ENCODE data around the gene RNASEL. TPM values are rescaled to one million over a fixed set of nuclear protein-coding genes. Genes with fewer than 3 reads are reported as not detected.

Gene RNASEL
- total and polyA plus RNA-seq, 2 donors (not counting 1 experiment from before 2014, with no cell fraction given) = 6.9 to 18.1 TPM

DNA sequence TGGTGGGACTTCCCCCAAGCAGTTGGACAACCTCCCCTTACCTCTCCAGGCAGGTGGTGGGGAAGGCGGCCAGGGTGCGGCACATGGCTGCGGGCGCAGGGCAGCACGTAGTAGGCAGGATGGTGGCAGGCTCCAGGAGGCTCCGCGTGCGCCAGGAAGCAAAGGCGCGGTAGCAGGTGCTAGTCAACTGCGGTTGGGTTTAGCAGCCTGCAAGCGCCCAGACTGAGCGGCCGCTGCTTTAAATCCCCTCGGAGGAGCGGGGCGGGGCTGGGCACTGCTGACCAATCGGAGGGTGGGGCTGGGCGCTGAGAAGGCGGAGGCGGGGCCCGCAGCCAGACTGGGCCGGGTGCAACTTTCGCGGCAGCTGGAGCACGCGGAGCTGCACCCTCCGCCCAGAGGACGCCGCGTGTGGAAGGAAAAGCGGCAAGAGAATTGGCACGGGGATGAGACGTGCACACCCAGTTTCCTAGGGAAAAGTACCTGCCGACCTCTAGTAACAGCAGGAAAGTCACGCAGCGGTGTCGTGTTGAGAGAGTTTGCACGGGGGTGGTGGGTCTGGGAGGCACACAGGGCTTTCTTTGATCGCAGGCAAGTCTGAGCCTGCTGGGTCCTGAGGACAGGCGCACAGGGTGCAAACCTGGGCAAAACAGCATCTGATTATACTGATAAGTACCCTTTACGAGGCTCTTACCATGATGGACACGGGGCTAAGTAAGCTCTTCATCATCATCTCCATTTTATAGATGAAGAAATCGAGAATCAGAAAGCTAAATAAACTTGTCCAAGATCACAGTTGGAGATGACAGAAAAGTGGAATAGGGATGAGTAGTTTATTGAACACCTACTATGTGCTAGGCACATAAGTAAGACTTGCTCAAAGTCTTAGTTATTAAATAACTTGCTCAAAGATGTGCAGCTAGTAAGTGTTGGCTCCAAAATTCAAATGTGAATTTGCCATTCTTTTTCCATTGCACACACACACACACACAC lies 15.4 kb upstream of the RNASEL start, which contains the start of gene RGS16:
Gene RGS16 (minus strand): TSS at position 215 of the 990 bp plus-strand sequence. CDS start 130 bp downstream, at position 85.
- peak; percentile 98 for ATAC-seq (ENCODE audit: low read depth)
- intact Hi-C loops (cut with micrococcal nuclease) = loop anchor here (1.0 to 5.0 kb wide), 5 partner anchors 11 to 418 kb away; partner anchors contain the start of genes DHX9, GLUL, LAMC1 and NPL
- no peaks in the 10 kb centered on the region for H3K27me3 Mint-ChIP-seq
- H3K36me3 ChIP-seq (replicated peaks in 1 of 2; ENCODE audit: control extremely low read depth in 1 of 2, control insufficient read depth in 1 of 2, extremely low read depth in 1 of 2, insufficient read depth in 2 of 2, low read length in 1 of 2) = no peaks in the 10 kb centered on the region
- H2AFZ ChIP-seq (ENCODE audit: insufficient read depth, low read depth, low read length, poor library complexity, severe bottlenecking) = peak within 1 kb of the TSS; percentile 80
- WGBS (ENCODE audit: insufficient coverage) = under 1% methylated on average over 40 of the region's 44 CpGs
- H3K4me3 ChIP-seq (ENCODE audit: control extremely low read depth in 1 of 5, extremely low read depth in 1 of 5, insufficient read depth in 1 of 5, low read depth in 2 of 5, low read length in 4 of 5) = peak within 1 kb of the TSS in 4 of 5 experiments; percentile 47 to 67 (median 59)
- peaks cover 26 to 29% of the 10 kb centered on the region in 2 donors for H3K4me1 ChIP-seq (ENCODE audit: control insufficient read depth in 2 of 2, insufficient read depth in 2 of 2, low read length in 2 of 2)
- H3K79me2 ChIP-seq (ENCODE audit: control insufficient read depth, insufficient read depth, low read length) = no peaks in the 10 kb centered on the region
- DNase-seq = peak; percentile 91
- POLR2A ChIA-PET = interaction anchor here (0.5 to 2.1 kb wide), 8 partner anchors 9 to 247 kb away, joined by 3 to 10 read pairs (median 4); no protein-coding TSS in a partner anchor
- no peak within 1 kb of the TSS for H3K27ac ChIP-seq (ENCODE audit: low read length in 2 of 2)
- H3K27ac Mint-ChIP-seq = peak within 1 kb of the TSS; percentile 83
- peaks cover 3% of the 10 kb centered on the region for H3K4me1 Mint-ChIP-seq
- H4K20me1 ChIP-seq (ENCODE audit: control insufficient read depth, insufficient read depth, low read length, poor library complexity, severe bottlenecking) = no peaks in the 10 kb centered on the region
- H3K9me3 ChIP-seq (ENCODE audit: control extremely low read depth in 1 of 3, control insufficient read depth in 2 of 3, insufficient read depth in 1 of 3, low read length in 2 of 3) = no peaks in the 10 kb centered on the region
- peaks cover 0 to 7% (median 0%) of the 10 kb centered on the region in 4 experiments for H3K27me3 ChIP-seq (replicated peaks in 1 of 4; ENCODE audit: control extremely low read depth in 1 of 4, control insufficient read depth in 3 of 4, insufficient read depth in 4 of 4, low read length in 3 of 4)
- no peak within 1 kb of the TSS for H3K4me3 Mint-ChIP-seq
- CTCF ChIA-PET = interaction anchor here (1.0 to 24.5 kb wide), 8 partner anchors 9 to 182 kb away, joined by 3 to 989 read pairs (median 6); partner anchors contain the start of genes NPL and RNASEL
- TF ChIP-seq, protein P1, sequence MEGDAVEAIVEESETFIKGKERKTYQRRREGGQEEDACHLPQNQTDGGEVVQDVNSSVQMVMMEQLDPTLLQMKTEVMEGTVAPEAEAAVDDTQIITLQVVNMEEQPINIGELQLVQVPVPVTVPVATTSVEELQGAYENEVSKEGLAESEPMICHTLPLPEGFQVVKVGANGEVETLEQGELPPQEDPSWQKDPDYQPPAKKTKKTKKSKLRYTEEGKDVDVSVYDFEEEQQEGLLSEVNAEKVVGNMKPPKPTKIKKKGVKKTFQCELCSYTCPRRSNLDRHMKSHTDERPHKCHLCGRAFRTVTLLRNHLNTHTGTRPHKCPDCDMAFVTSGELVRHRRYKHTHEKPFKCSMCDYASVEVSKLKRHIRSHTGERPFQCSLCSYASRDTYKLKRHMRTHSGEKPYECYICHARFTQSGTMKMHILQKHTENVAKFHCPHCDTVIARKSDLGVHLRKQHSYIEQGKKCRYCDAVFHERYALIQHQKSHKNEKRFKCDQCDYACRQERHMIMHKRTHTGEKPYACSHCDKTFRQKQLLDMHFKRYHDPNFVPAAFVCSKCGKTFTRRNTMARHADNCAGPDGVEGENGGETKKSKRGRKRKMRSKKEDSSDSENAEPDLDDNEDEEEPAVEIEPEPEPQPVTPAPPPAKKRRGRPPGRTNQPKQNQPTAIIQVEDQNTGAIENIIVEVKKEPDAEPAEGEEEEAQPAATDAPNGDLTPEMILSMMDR (IDR thresholded peaks at IDR 0.05) = no peak
- TF ChIP-seq EZH2 (IDR thresholded peaks at IDR 0.05; ENCODE audit: borderline replicate concordance, insufficient read depth, low read depth, low read length, poor library complexity, severe bottlenecking) = no peak
- H3K9ac ChIP-seq (ENCODE audit: low read length) = peak within 1 kb of the TSS; percentile 70
- no peaks in the 10 kb centered on the region for H3K9me3 Mint-ChIP-seq (ENCODE audit: insufficient read depth)
- H3K4me2 ChIP-seq (replicated peaks; ENCODE audit: low read depth, low read length, poor library complexity, severe bottlenecking) = peak within 1 kb of the TSS; percentile 94

Measured in B cell (primary cell).